HG02885 (cell line): Measurements from ENCODE around the gene PTPRQ.

Experiments
- ATAC-seq: cut with Tn5 transposase; IDR thresholded peaks from one replicate; pipeline ENCODE4 v1.9.1; 2021; ENCODE audit warnings: mild to moderate bottlenecking; ENCODE audit not compliant: unreplicated experiment, poor library complexity

Gene PTPRQ

GRCh38 chr12:80556566-80556965, 112.5 kb downstream of the PTPRQ start:
- ATAC-seq = no peak

- no peak for ATAC-seq
Observed at GRCh38 chr12:80559766-80560165, 115.7 kb downstream of the PTPRQ start.

GRCh38 chr12:80565271-80565670, 121.2 kb downstream of the PTPRQ start:
- no peak for ATAC-seq

GRCh38 chr12:80567401-80567800, 123.4 kb downstream of the PTPRQ start:
- ATAC-seq = no peak

- ATAC-seq = no peak
Observed at GRCh38 chr12:80576641-80577418, 132.8 kb downstream of the PTPRQ start.

GRCh38 chr12:80580254-80580653, 136.2 kb downstream of the PTPRQ start:
- no peak for ATAC-seq

GRCh38 chr12:80581783-80582182, 137.7 kb downstream of the PTPRQ start:
- ATAC-seq = no peak

- ATAC-seq = no peak
Observed at GRCh38 chr12:80582431-80582830, 138.4 kb downstream of the PTPRQ start.

- no peak for ATAC-seq
Observed at GRCh38 chr12:80589077-80589476, 145.0 kb downstream of the PTPRQ start.

GRCh38 chr12:80590085-80590484, 146.1 kb downstream of the PTPRQ start:
- no peak for ATAC-seq

GRCh38 chr12:80593766-80594165, 149.7 kb downstream of the PTPRQ start:
- no peak for ATAC-seq

GRCh38 chr12:80596509-80596908, 152.5 kb downstream of the PTPRQ start:
- ATAC-seq = no peak

GRCh38 chr12:80598004-80598606, 154.1 kb downstream of the PTPRQ start:
- no peak for ATAC-seq

GRCh38 chr12:80602455-80602854, 158.4 kb downstream of the PTPRQ start:
- no peak for ATAC-seq

- ATAC-seq = no peak
Observed at GRCh38 chr12:80607361-80608135, 163.5 kb downstream of the PTPRQ start.

GRCh38 chr12:80617733-80618132, 173.7 kb downstream of the PTPRQ start:
- no peak for ATAC-seq

- no peak for ATAC-seq
Observed at GRCh38 chr12:80620281-80620680, 176.2 kb downstream of the PTPRQ start.

- no peak for ATAC-seq
Observed at GRCh38 chr12:80622271-80622670, 178.2 kb downstream of the PTPRQ start.

GRCh38 chr12:80625051-80625450, 181.0 kb downstream of the PTPRQ start:
- ATAC-seq = no peak

GRCh38 chr12:80625901-80626300, 181.9 kb downstream of the PTPRQ start:
- no peak for ATAC-seq

GRCh38 chr12:80627782-80628181, 183.7 kb downstream of the PTPRQ start:
- ATAC-seq = no peak
